NCI-H1930 (cell line): ENCODE data around the gene PCDHGB7.
"Not testable (repeated sequence)": the region's sequence is repeated elsewhere in the genome, so short reads cannot be mapped to it uniquely, and the experiment has no call there.

Experiments
- DNase-seq, 2 experiments: peaks; one replicate each; lab custom pipeline; 2025; lab: John Stamatoyannopoulos, UW

Gene PCDHGB7

GRCh38 chr5:141417494-141418172 is at the start of gene PCDHGB7:
Gene PCDHGB7, plus strand, starts transcription at chr5:141417677. Its CDS starts 183 bp downstream, at chr5:141417860.
- not testable (repeated sequence) for DNase-seq

GRCh38 chr5:141369994-141370848 is 47.3 kb upstream of the PCDHGB7 start, which contains the start of gene PCDHGB3:
Gene PCDHGB3, plus strand, starts transcription at chr5:141370242. Its CDS starts 153 bp downstream, at chr5:141370395.
- DNase-seq, result no peak

- DNase-seq, result no peak
These were observed 45.7 kb upstream of the PCDHGB7 start for GRCh38 chr5:141371572-141372475.

GRCh38 chr5:141373673-141374317 is 43.7 kb upstream of the PCDHGB7 start, which contains the start of gene PCDHGA6:
Gene PCDHGA6, plus strand, starts transcription at chr5:141373891. Its CDS starts 193 bp downstream, at chr5:141374084.
- DNase-seq, result no peak

GRCh38 chr5:141374627-141375026 is 42.9 kb upstream of the PCDHGB7 start:
- DNase-seq, result no peak

GRCh38 chr5:141375444-141376155 is 41.9 kb upstream of the PCDHGB7 start:
- not testable (repeated sequence) for DNase-seq

- DNase-seq, result no peak
These were observed 34.8 kb upstream of the PCDHGB7 start, which contains the start of gene PCDHGA7 for GRCh38 chr5:141382469-141383294. Gene PCDHGA7, plus strand, starts transcription at chr5:141382742. Its CDS starts 158 bp downstream, at chr5:141382900.

- no peak for DNase-seq
These were observed 34.1 kb upstream of the PCDHGB7 start for GRCh38 chr5:141383345-141383744.

GRCh38 chr5:141384471-141385267 is 32.8 kb upstream of the PCDHGB7 start:
- no peak for DNase-seq

GRCh38 chr5:141387557-141388311 is 29.7 kb upstream of the PCDHGB7 start, which contains the start of gene PCDHGB4:
Gene PCDHGB4, plus strand, starts transcription at chr5:141387698. Its CDS starts 187 bp downstream, at chr5:141387885.
- not testable (repeated sequence) for DNase-seq

GRCh38 chr5:141388661-141389060 is 28.8 kb upstream of the PCDHGB7 start:
- no peak for DNase-seq

- DNase-seq, result no peak
These were observed 28.1 kb upstream of the PCDHGB7 start for GRCh38 chr5:141389153-141390042.

GRCh38 chr5:141392429-141393198 is 24.9 kb upstream of the PCDHGB7 start, which contains the start of gene PCDHGA8:
Gene PCDHGA8, plus strand, starts transcription at chr5:141392633. Its CDS starts 181 bp downstream, at chr5:141392814.
- no peak for DNase-seq

GRCh38 chr5:141393267-141393666 is 24.2 kb upstream of the PCDHGB7 start:
- DNase-seq, result no peak

- DNase-seq, result not testable (repeated sequence)
These were observed 22.9 kb upstream of the PCDHGB7 start for GRCh38 chr5:141394401-141395187.
